Heart right ventricle (tissue), 16 donors: Measurements from ENCODE around the gene MYO18B. TPM values are rescaled to one million over a fixed set of nuclear protein-coding genes. Genes with fewer than 3 reads are reported as not detected.

Source experiments
- ATAC-seq, 8 donors: fragments of 200-7000 bp; cut with Tn5 transposase; one replicate each; pipeline ENCODE4 v1.9.1; 2020; ENCODE audit warnings: mild to moderate bottlenecking in 8 of 8, moderate library complexity in 8 of 8, moderate number of reproducible peaks in 1 of 8
- DNase-seq, 2 donors: peaks; one replicate each; pipeline ENCODE4 v3.0.0-alpha.2; 2020
- H3K27ac ChIP-seq, 10 donors: fragments of 200-600 bp; sonication (generic) in 2 of 10; one replicate each; pipeline versions ENCODE4 v1.5.0 to v1.8.0; 2020 to 2022; ENCODE audit warnings: mild to moderate bottlenecking in 3 of 10
- H3K27me3 ChIP-seq, 7 donors: fragments of 200-600 bp; one replicate each; pipeline ENCODE4 v1.8.0; 2021 to 2022; ENCODE audit warnings: mild to moderate bottlenecking in 2 of 7
- H3K36me3 ChIP-seq, 9 donors: fragments of 200-600 bp; sonication (generic) in 1 of 9; one replicate each; pipeline versions ENCODE4 v1.5.0 to v1.8.0; 2020 to 2022; ENCODE audit warnings: mild to moderate bottlenecking in 2 of 9
- H3K4me1 ChIP-seq, 9 donors: fragments of 200-600 bp; sonication (generic) in 1 of 9; one replicate each; pipeline versions ENCODE4 v1.5.0 to v1.8.0; 2020 to 2022; ENCODE audit warnings: mild to moderate bottlenecking in 4 of 9
- H3K4me3 ChIP-seq, 10 donors: fragments of 200-600 bp; sonication (generic) in 2 of 10; one replicate each; pipeline versions ENCODE4 v1.5.0 to v1.8.0; 2020 to 2022; ENCODE audit warnings: mild to moderate bottlenecking in 7 of 10, moderate library complexity in 2 of 10
- H3K9me3 ChIP-seq, 11 donors: fragments of 200-600 bp in 10 of 11; sonication (generic) in 2 of 11; one replicate each; pipeline versions ENCODE4 v1.5.0 to v1.8.0; 2013 to 2022; ENCODE audit warnings: mild to moderate bottlenecking in 2 of 11, control low read depth in 1 of 11, moderate library complexity in 1 of 11
- WGBS, 2 donors: extraction: QIAGEN DNeasy Blood & Tissue Kit; methylation state at CpG; one replicate each; pipeline ENCODE4 v1.1.7; 2013; ENCODE audit warnings: inconsistent platforms in 1 of 2; 5-methylcytosine and 5-hydroxymethylcytosine counted together
- intact Hi-C, 10 donors: fragments of 100-400 bp; cut with DNase I; formaldehyde crosslinking; loops; one replicate each; pipeline versions ENCODE4 v1.11.1 to v1.14.2; 2022
- polyA plus RNA-seq, 2 donors: library from polyadenylated mRNA; stranded (reverse); fragments of 200-250 nt; gene quantifications; one replicate each; pipeline ENCODE4 v1.2.3, GENCODE V29; 2013
- total RNA-seq, 10 donors: library from RNA; stranded (reverse); fragmentation: NEBNext Ultra II Directional in 3 of 10; extraction: Animal tissue kit (Norgen Biotek cat#: 25700) in 3 of 10; gene quantifications; one replicate each; pipeline versions ENCODE4 v1.2.1 to v1.2.4, GENCODE V29; 2021 to 2023
- TF ChIP-seq, protein P1 (sequence below), 9 donors: fragments of 200-600 bp; sonication (generic) in 2 of 9; IDR thresholded peaks; one replicate each; pipeline versions ENCODE4 v1.5.0 to v1.8.0; 2021 to 2022; ENCODE audit warnings: antibody characterized with exemption in 9 of 9, mild to moderate bottlenecking in 5 of 9, moderate library complexity in 1 of 9
- donor health status: Arrhythmogenic right ventricular cardiomyopathy.
- donor health status: ischemic (EF 13 %, LVEDD 7.1; RV severe dilation, severe dysfunction).
- donor health status: healthy with polysubstance abuse.
- donor health status: DM: no; HTN: yes; CAD: no.
- donor health status: DM: no; HTN: no; CAD: no.
- donor health status: ischemic (EF 25% LVEDD 6.9; RV normal size, moderate dysfunction).
- donor health status: ischemic (EF 25% LVEDD 5.7; RV mildly dilated, moderate dysfunction).
- donor health status: healthy.
- donor health status: DM: yes; HTN: yes; CAD: no.
- donor health status: Ischemic cardiomyopathy.
- donor health status: ischemic (EF 35%, LVEDD 5.7; RV mildly dilated, moderate dysfunction).
- donor health status: nonischemic (EF 11% LVEDD 7.7; RV severe dilation, severe dysfunction).
- donor health status: DM: yes; HTN: yes; CAD: no.
- donor health status: PGD.
- donor health status: ischemic (EF 29% LVEDD 5.4; RV normal size, mild dysfunction).
- donor health status: nonischemic (EF 23%, LVEDD 6.1; RV moderate dilation, normal function).

MYO18B gene
- total and polyA plus RNA-seq, 12 donors = 111 to 407 (median 210) TPM

DNA sequence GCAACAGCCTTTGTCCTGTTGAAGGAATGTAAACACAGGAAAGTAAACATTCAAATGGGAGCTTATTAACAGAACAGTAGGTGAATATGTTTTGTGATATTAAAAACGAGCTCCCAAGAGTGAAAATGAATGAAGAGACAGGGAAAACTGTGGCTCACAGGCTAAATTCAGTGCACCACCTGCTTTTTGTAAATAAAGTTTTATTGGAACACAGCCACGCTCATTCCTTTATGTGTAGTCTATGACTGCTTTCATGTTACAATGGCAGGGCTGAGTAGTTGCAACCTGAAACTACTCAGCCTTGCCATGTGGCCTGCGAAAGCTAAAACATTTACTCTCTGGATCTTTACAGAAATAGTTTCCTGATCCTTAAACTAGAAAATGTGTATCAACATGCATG, 136.9 kb downstream of the MYO18B start:
- intact Hi-C loops = loop anchor here in 1 of 10 donors (10.0 kb wide), 1 partner anchor 56 kb away; no protein-coding TSS in a partner anchor
- no peak overlapping the region for H3K4me3 ChIP-seq
- peaks cover 0 to 2% (median 0%) of the 10 kb centered on the region in 9 donors for H3K4me1 ChIP-seq
- TF ChIP-seq, protein P1, sequence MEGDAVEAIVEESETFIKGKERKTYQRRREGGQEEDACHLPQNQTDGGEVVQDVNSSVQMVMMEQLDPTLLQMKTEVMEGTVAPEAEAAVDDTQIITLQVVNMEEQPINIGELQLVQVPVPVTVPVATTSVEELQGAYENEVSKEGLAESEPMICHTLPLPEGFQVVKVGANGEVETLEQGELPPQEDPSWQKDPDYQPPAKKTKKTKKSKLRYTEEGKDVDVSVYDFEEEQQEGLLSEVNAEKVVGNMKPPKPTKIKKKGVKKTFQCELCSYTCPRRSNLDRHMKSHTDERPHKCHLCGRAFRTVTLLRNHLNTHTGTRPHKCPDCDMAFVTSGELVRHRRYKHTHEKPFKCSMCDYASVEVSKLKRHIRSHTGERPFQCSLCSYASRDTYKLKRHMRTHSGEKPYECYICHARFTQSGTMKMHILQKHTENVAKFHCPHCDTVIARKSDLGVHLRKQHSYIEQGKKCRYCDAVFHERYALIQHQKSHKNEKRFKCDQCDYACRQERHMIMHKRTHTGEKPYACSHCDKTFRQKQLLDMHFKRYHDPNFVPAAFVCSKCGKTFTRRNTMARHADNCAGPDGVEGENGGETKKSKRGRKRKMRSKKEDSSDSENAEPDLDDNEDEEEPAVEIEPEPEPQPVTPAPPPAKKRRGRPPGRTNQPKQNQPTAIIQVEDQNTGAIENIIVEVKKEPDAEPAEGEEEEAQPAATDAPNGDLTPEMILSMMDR (IDR thresholded peaks at IDR 0.05) = no peak
- no peaks in the 10 kb centered on the region for H3K9me3 ChIP-seq
- H3K36me3 ChIP-seq = peaks cover 0 to 86% (median 11%) of the 10 kb centered on the region in 9 donors
- ATAC-seq (no peak), DNase-seq (no peak)
- 70 to 77% methylated on average over 3 of the region's 3 CpGs for WGBS, 2 donors
- H3K27ac ChIP-seq = no peak overlapping the region
- peaks cover 0 to 3% (median 0%) of the 10 kb centered on the region in 7 donors for H3K27me3 ChIP-seq

DNA sequence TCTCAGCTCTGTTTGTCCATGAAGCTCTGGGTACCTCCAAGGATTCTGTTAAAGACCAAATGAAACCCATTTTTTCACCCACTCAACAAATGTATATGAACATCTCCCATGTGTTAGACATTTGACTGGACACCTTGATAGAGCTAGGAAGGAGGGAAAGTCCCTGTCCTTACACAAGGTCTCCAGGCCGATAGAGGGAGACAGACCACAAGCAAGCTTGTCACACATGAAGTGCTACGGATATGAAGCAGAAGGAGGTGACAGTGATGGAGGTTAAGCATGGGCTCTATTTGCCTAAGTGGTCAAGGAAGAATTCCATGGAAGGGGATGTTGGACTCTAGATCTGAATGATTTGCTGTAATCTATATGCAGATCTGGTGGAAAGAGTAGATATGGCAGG, 138.5 kb downstream of the MYO18B start:
- peaks cover 0 to 76% (median 11%) of the 10 kb centered on the region in 9 donors for H3K36me3 ChIP-seq
- DNase-seq = no peak
- no peak for ATAC-seq
- TF ChIP-seq, protein P1 (IDR thresholded peaks at IDR 0.05) = peak in 2 of 9 donors; percentile 17 to 33
- H3K27me3 ChIP-seq = peaks cover 0 to 3% (median 0%) of the 10 kb centered on the region in 7 donors
- no peak overlapping the region for H3K4me3 ChIP-seq
- no peaks in the 10 kb centered on the region for H3K9me3 ChIP-seq
- H3K27ac ChIP-seq = no peak overlapping the region
- peaks cover 0 to 6% (median 0%) of the 10 kb centered on the region in 9 donors for H3K4me1 ChIP-seq
- intact Hi-C loops = no loop called here
- 36 to 50% methylated on average over 2 of the region's 2 CpGs for WGBS, 2 donors

DNA sequence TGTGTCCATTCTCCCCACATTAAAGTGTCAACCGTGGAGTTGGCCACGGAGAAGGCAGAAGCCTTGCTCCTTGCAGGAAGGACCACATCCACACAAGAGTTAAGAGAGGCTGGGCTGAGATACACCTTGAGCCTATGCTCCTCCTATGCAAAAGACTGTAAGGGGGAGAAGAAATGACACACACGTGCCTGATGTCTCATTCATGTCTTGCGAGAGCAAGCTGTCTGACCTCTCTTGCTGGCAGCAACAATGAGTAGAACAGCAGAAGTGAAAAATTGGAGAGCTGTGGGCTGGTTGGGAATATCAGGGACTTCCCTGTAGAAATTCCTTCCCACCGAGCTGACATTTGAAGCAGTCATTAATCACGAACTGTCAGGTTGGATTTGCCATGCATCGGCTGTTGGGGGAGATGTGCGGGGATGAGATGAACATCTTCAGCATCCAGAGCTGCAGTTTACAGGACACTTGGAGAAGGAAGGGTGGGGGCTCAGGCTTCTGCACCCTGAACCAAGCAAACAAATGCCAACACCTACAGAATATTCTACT, 139.3 kb downstream of the MYO18B start:
- Histone ChIP-seq H3K4me1 (peaks cover 0 to 6% (median 0%) of the 10 kb centered on the region in 9 donors), H3K27me3 (peaks cover 0 to under 1% (median 0%) of the 10 kb centered on the region in 7 donors), H3K9me3 (no peaks in the 10 kb centered on the region), H3K36me3 (peaks cover 0 to 78% (median 11%) of the 10 kb centered on the region in 9 donors), H3K4me3 (no peak overlapping the region), H3K27ac (no peak overlapping the region)
- ATAC-seq (no peak), DNase-seq (no peak)
- intact Hi-C loops = no loop called here
- whole genome bisulfite sequencing, 2 donors = 64 to 72% methylated on average over 8 of the region's 8 CpGs
- TF ChIP-seq, protein P1 (IDR thresholded peaks at IDR 0.05) = no peak

DNA sequence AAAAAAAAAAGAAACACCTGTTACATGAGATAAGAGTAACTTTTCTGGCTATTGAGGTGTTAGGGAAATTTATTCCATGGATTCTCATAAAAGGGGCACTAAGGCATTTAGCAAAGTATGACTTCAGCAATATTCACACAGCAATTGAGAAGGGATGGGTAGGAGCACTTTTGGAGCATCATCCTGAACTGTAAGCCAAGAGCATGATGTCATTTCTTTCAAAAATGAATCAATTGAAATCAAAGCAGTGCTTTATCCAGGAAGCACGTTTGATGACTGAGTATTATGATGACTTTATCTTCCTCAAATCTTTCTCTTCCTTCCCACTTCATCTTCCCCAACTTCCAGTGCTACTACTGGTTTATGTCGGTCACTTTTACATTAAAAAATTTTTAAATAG, 140.4 kb downstream of the MYO18B start:
- Histone ChIP-seq H3K4me3 (no peak overlapping the region), H3K36me3 (peaks cover 0 to 68% (median 8%) of the 10 kb centered on the region in 9 donors), H3K9me3 (no peaks in the 10 kb centered on the region), H3K27me3 (no peaks in the 10 kb centered on the region), H3K4me1 (peaks cover 0 to 6% (median 0%) of the 10 kb centered on the region in 9 donors), H3K27ac (no peak overlapping the region)
- no peak for ATAC-seq
- no peak for DNase-seq
- TF ChIP-seq, protein P1 (IDR thresholded peaks at IDR 0.05) = no peak
- intact Hi-C loops = no loop called here
- WGBS, 2 donors = 60 to 68% methylated on average over 2 of the region's 2 CpGs
